GM18519 (cell line): ENCODE data around the gene PGRMC2.
A peak's percentile ranks its signal among the peaks of the same experiment; 100 is the strongest.
"Not testable (repeated sequence)": the region's sequence is repeated elsewhere in the genome, so short reads cannot be mapped to it uniquely, and the experiment has no call there.

ENCODE experiments used
- ATAC-seq: cut with Tn5 transposase; IDR thresholded peaks from one replicate; pipeline ENCODE4 v1.9.1; 2021; ENCODE audit warnings: mild to moderate bottlenecking, moderate library complexity; ENCODE audit not compliant: unreplicated experiment, low FRiP score

Gene PGRMC2

GRCh38 chr4:128275346-128275745, 12.3 kb downstream of the PGRMC2 start:
- no peak for ATAC-seq

GRCh38 chr4:128271551-128271950, 16.1 kb downstream of the PGRMC2 start:
- ATAC-seq = no peak

- no peak for ATAC-seq
Measured at GRCh38 chr4:128268970-128269369, 18.6 kb downstream of the PGRMC2 start.

- ATAC-seq = no peak
Measured at GRCh38 chr4:128267745-128268144, 19.9 kb downstream of the PGRMC2 start.

GRCh38 chr4:128267171-128267570, 20.4 kb downstream of the PGRMC2 start:
- ATAC-seq = not testable (repeated sequence)

GRCh38 chr4:128265550-128265949, 22.1 kb downstream of the PGRMC2 start:
- ATAC-seq = not testable (repeated sequence)

GRCh38 chr4:128259889-128260288, 27.7 kb downstream of the PGRMC2 start:
- not testable (repeated sequence) for ATAC-seq

- not testable (repeated sequence) for ATAC-seq
Measured at GRCh38 chr4:128258166-128258565, 29.4 kb downstream of the PGRMC2 start.

- peak; percentile 52 for ATAC-seq
Measured at GRCh38 chr4:128256539-128256938, 31.1 kb downstream of the PGRMC2 start.

- no peak for ATAC-seq
Measured at GRCh38 chr4:128255906-128256305, 31.7 kb downstream of the PGRMC2 start.

- ATAC-seq = no peak
Measured at GRCh38 chr4:128249787-128250668, 37.6 kb downstream of the PGRMC2 start.

GRCh38 chr4:128247906-128248305, 39.7 kb downstream of the PGRMC2 start:
- no peak for ATAC-seq

- not testable (repeated sequence) for ATAC-seq
Measured at GRCh38 chr4:128245391-128245790, 42.2 kb downstream of the PGRMC2 start.

GRCh38 chr4:128244379-128244778, 43.2 kb downstream of the PGRMC2 start:
- no peak for ATAC-seq

- ATAC-seq = no peak
Measured at GRCh38 chr4:128242601-128243000, 45.0 kb downstream of the PGRMC2 start.

GRCh38 chr4:128241981-128242380, 45.6 kb downstream of the PGRMC2 start:
- ATAC-seq = no peak

- no peak for ATAC-seq
Measured at GRCh38 chr4:128241425-128241913, 46.1 kb downstream of the PGRMC2 start.

GRCh38 chr4:128241019-128241418, 46.6 kb downstream of the PGRMC2 start:
- ATAC-seq = no peak

- ATAC-seq = no peak
Measured at GRCh38 chr4:128234836-128235235, 52.8 kb downstream of the PGRMC2 start.

- no peak for ATAC-seq
Measured at GRCh38 chr4:128232719-128233118, 54.9 kb downstream of the PGRMC2 start.

GRCh38 chr4:128228845-128229795, 58.5 kb downstream of the PGRMC2 start:
- no peak for ATAC-seq
